ENCODE results near the gene MEGF10.

The MEGF10 gene

DNA sequence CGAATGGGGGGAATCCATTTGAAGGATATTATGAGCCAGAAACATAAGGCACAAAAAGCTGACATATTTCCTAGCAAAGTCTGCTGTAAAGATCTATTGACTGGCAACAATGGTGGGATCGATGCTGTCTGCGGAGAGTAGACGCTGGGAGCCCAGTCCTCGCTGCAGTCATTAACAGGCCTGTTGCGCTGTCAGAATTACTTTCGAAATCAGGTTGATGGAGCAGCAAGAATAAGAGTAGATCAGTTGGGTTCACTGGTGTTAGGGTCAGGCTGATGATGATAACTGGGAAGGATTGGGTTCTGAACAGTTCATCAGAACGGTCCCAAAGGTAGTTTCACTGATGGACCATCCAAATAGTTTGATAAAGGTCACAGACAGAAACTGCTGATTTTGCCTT lies 87.1 kb downstream of the MEGF10 start:
- Histone ChIP-seq H3K9me3 (ENCODE audit: control insufficient read depth in 5 of 5, low read length in 5 of 5) (peaks cover 0 to 3% (median 0%) of the 10 kb centered on the region in 5 donors), H3K36me3 (ENCODE audit: control insufficient read depth in 5 of 5, insufficient read depth in 5 of 5, low read length in 5 of 5) (no peaks in the 10 kb centered on the region), H3K4me3 (ENCODE audit: low read depth in 1 of 5, low read length in 5 of 5) (no peak overlapping the region), H3K27ac (ENCODE audit: low read depth, low read length) (no peak overlapping the region), H3K4me1 (ENCODE audit: control insufficient read depth in 5 of 5, insufficient read depth in 5 of 5, low read length in 5 of 5) (no peaks in the 10 kb centered on the region), H3K9ac (ENCODE audit: low read length in 5 of 5) (no peak overlapping the region), H3K27me3 (ENCODE audit: control insufficient read depth in 5 of 5, insufficient read depth in 4 of 5, low read length in 5 of 5) (no peaks in the 10 kb centered on the region)

DNA sequence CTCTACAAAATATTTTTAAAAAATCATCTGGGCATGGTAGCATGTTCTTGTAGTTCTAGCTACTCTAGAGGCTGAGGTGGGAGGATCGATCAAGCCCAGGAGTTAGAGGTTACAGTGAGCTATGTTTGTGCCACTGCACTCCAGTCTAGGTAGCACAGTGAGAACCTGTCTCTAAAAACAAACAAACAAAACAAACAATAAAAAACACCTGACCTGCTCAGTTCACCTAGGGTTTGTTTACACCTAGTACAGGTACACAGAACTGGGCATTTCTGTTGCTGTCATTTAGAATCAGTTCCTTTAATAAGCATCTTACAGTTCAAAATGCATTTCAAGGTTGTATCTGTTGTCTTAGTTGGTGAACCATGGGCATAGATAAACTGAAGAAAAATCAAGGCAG lies 95.3 kb downstream of the MEGF10 start:
- Histone ChIP-seq H3K9ac (ENCODE audit: low read length in 5 of 5) (no peak overlapping the region), H3K27me3 (ENCODE audit: control insufficient read depth in 5 of 5, insufficient read depth in 4 of 5, low read length in 5 of 5) (no peaks in the 10 kb centered on the region), H3K27ac (ENCODE audit: low read depth, low read length) (no peak overlapping the region), H3K9me3 (ENCODE audit: control insufficient read depth in 5 of 5, low read length in 5 of 5) (no peaks in the 10 kb centered on the region), H3K36me3 (ENCODE audit: control insufficient read depth in 5 of 5, insufficient read depth in 5 of 5, low read length in 5 of 5) (no peaks in the 10 kb centered on the region), H3K4me3 (ENCODE audit: low read depth in 1 of 5, low read length in 5 of 5) (no peak overlapping the region), H3K4me1 (ENCODE audit: control insufficient read depth in 5 of 5, insufficient read depth in 5 of 5, low read length in 5 of 5) (no peaks in the 10 kb centered on the region)

- no peaks in the 10 kb centered on the region for H3K4me1 ChIP-seq (ENCODE audit: control insufficient read depth in 5 of 5, insufficient read depth in 5 of 5, low read length in 5 of 5)
- H3K9ac ChIP-seq (ENCODE audit: low read length in 5 of 5), result no peak overlapping the region
- H3K27me3 ChIP-seq (ENCODE audit: control insufficient read depth in 5 of 5, insufficient read depth in 4 of 5, low read length in 5 of 5), result no peaks in the 10 kb centered on the region
- H3K4me3 ChIP-seq (ENCODE audit: low read depth in 1 of 5, low read length in 5 of 5), result no peak overlapping the region
- no peaks in the 10 kb centered on the region for H3K9me3 ChIP-seq (ENCODE audit: control insufficient read depth in 5 of 5, low read length in 5 of 5)
- no peaks in the 10 kb centered on the region for H3K36me3 ChIP-seq (ENCODE audit: control insufficient read depth in 5 of 5, insufficient read depth in 5 of 5, low read length in 5 of 5)
- H3K27ac ChIP-seq (ENCODE audit: low read depth, low read length), result no peak overlapping the region
Measured at GRCh38 chr5:127386557-127386956, 96.0 kb downstream of the MEGF10 start.

- H3K36me3 ChIP-seq (ENCODE audit: control insufficient read depth in 5 of 5, insufficient read depth in 5 of 5, low read length in 5 of 5), result no peaks in the 10 kb centered on the region
- no peaks in the 10 kb centered on the region for H3K4me1 ChIP-seq (ENCODE audit: control insufficient read depth in 5 of 5, insufficient read depth in 5 of 5, low read length in 5 of 5)
- no peak overlapping the region for H3K4me3 ChIP-seq (ENCODE audit: low read depth in 1 of 5, low read length in 5 of 5)
- no peaks in the 10 kb centered on the region for H3K27me3 ChIP-seq (ENCODE audit: control insufficient read depth in 5 of 5, insufficient read depth in 4 of 5, low read length in 5 of 5)
- H3K9me3 ChIP-seq (ENCODE audit: control insufficient read depth in 5 of 5, low read length in 5 of 5), result no peaks in the 10 kb centered on the region
- H3K9ac ChIP-seq (ENCODE audit: low read length in 5 of 5), result no peak overlapping the region
- H3K27ac ChIP-seq (ENCODE audit: low read depth, low read length), result no peak overlapping the region
Measured at GRCh38 chr5:127389601-127390000, 99.0 kb downstream of the MEGF10 start.

DNA sequence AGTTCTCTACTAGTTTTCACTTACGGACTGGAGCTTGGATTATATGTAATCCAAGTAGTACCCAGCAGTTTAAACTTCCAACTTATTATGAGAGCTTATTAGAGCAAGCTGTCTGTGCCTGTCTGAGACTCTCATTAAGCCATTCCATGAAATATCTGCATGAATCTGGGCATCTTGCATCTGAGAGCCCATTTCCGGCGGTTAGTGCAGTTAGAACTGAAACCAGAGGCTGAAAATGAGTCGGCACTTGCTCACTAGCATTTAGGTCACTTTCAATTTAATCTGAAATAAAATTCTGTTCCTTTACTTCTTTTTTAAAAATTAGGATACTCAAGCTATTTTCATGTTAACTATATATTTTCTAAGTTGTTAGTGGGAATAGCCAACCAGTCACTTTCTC lies 102.2 kb downstream of the MEGF10 start:
- no peak overlapping the region for H3K4me3 ChIP-seq (ENCODE audit: low read depth in 1 of 5, low read length in 5 of 5)

GRCh38 chr5:127396490-127397155 lies 106.0 kb downstream of the MEGF10 start:
- Histone ChIP-seq H3K4me1 (ENCODE audit: control insufficient read depth in 5 of 5, insufficient read depth in 5 of 5, low read length in 5 of 5) (no peaks in the 10 kb centered on the region), H3K4me3 (ENCODE audit: low read depth in 1 of 5, low read length in 5 of 5) (no peak overlapping the region), H3K27ac (ENCODE audit: low read depth, low read length) (no peak overlapping the region)

More for the DNA sequence above, 102.2 kb downstream of the MEGF10 start:
- Histone ChIP-seq H3K9ac (ENCODE audit: low read length in 5 of 5) (no peak overlapping the region), H3K27me3 (ENCODE audit: control insufficient read depth in 5 of 5, insufficient read depth in 4 of 5, low read length in 5 of 5) (no peaks in the 10 kb centered on the region), H3K36me3 (ENCODE audit: control insufficient read depth in 5 of 5, insufficient read depth in 5 of 5, low read length in 5 of 5) (no peaks in the 10 kb centered on the region), H3K27ac (ENCODE audit: low read depth, low read length) (no peak overlapping the region), H3K4me1 (ENCODE audit: control insufficient read depth in 5 of 5, insufficient read depth in 5 of 5, low read length in 5 of 5) (no peaks in the 10 kb centered on the region), H3K9me3 (ENCODE audit: control insufficient read depth in 5 of 5, low read length in 5 of 5) (no peaks in the 10 kb centered on the region)

DNA sequence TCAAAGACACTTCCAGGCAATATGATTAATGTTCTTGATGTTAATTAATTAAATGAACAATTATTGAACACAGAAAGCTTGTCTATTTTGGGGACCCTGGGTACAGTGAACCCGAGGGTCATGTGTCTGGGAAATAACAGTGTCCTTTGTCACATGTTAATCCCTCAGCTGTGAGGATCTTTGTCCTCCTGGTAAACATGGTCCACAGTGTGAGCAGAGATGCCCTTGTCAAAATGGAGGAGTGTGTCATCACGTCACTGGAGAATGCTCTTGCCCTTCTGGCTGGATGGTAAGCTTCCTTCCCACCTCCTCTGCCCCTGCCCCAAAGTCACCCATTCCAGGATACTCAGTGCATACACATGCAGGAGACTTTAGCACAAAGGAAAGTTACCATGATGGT lies 107.9 kb downstream of the MEGF10 start:
- no peak overlapping the region for H3K27ac ChIP-seq (ENCODE audit: low read depth, low read length)

More at GRCh38 chr5:127396490-127397155, 106.0 kb downstream of the MEGF10 start:
- Histone ChIP-seq H3K9me3 (ENCODE audit: control insufficient read depth in 5 of 5, low read length in 5 of 5) (no peaks in the 10 kb centered on the region), H3K9ac (ENCODE audit: low read length in 5 of 5) (no peak overlapping the region), H3K36me3 (ENCODE audit: control insufficient read depth in 5 of 5, insufficient read depth in 5 of 5, low read length in 5 of 5) (no peaks in the 10 kb centered on the region), H3K27me3 (ENCODE audit: control insufficient read depth in 5 of 5, insufficient read depth in 4 of 5, low read length in 5 of 5) (no peaks in the 10 kb centered on the region)

GRCh38 chr5:127399068-127399467 lies 108.5 kb downstream of the MEGF10 start:
- Histone ChIP-seq H3K36me3 (ENCODE audit: control insufficient read depth in 5 of 5, insufficient read depth in 5 of 5, low read length in 5 of 5) (no peaks in the 10 kb centered on the region), H3K27me3 (ENCODE audit: control insufficient read depth in 5 of 5, insufficient read depth in 4 of 5, low read length in 5 of 5) (no peaks in the 10 kb centered on the region), H3K27ac (ENCODE audit: low read depth, low read length) (no peak overlapping the region), H3K4me3 (ENCODE audit: low read depth in 1 of 5, low read length in 5 of 5) (no peak overlapping the region), H3K4me1 (ENCODE audit: control insufficient read depth in 5 of 5, insufficient read depth in 5 of 5, low read length in 5 of 5) (no peaks in the 10 kb centered on the region), H3K9me3 (ENCODE audit: control insufficient read depth in 5 of 5, low read length in 5 of 5) (no peaks in the 10 kb centered on the region), H3K9ac (ENCODE audit: low read length in 5 of 5) (no peak overlapping the region)

More for the DNA sequence above, 107.9 kb downstream of the MEGF10 start:
- no peak overlapping the region for H3K9ac ChIP-seq (ENCODE audit: low read length in 5 of 5)
- no peaks in the 10 kb centered on the region for H3K27me3 ChIP-seq (ENCODE audit: control insufficient read depth in 5 of 5, insufficient read depth in 4 of 5, low read length in 5 of 5)
- no peaks in the 10 kb centered on the region for H3K4me1 ChIP-seq (ENCODE audit: control insufficient read depth in 5 of 5, insufficient read depth in 5 of 5, low read length in 5 of 5)
- H3K36me3 ChIP-seq (ENCODE audit: control insufficient read depth in 5 of 5, insufficient read depth in 5 of 5, low read length in 5 of 5), result no peaks in the 10 kb centered on the region
- H3K4me3 ChIP-seq (ENCODE audit: low read depth in 1 of 5, low read length in 5 of 5), result no peak overlapping the region
- H3K9me3 ChIP-seq (ENCODE audit: control insufficient read depth in 5 of 5, low read length in 5 of 5), result no peaks in the 10 kb centered on the region

DNA sequence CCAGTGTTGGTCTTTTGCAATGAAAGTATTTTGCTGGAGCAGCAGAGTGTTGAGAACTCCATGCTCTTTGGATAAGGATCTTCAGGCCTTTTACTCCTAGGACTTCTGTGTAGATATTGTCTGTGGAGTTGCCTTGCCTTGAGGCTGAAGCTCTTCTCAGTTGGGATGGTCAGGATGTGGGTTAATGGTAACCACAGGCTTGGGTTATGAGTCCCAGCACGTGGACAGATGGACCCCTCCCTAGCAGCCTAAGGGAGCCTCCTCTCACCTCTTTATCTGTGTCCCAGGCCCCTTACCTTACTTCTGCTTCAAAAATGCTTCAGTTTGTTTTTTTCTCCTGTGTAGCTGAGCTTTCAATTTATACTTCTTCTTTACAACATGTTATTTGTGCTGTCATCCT lies 109.9 kb downstream of the MEGF10 start:
- no peaks in the 10 kb centered on the region for H3K4me1 ChIP-seq (ENCODE audit: control insufficient read depth in 5 of 5, insufficient read depth in 5 of 5, low read length in 5 of 5)
- H3K27me3 ChIP-seq (ENCODE audit: control insufficient read depth in 5 of 5, insufficient read depth in 4 of 5, low read length in 5 of 5), result no peaks in the 10 kb centered on the region
- no peaks in the 10 kb centered on the region for H3K9me3 ChIP-seq (ENCODE audit: control insufficient read depth in 5 of 5, low read length in 5 of 5)
- H3K27ac ChIP-seq (ENCODE audit: low read depth, low read length), result no peak overlapping the region
- H3K9ac ChIP-seq (ENCODE audit: low read length in 5 of 5), result no peak overlapping the region
- H3K36me3 ChIP-seq (ENCODE audit: control insufficient read depth in 5 of 5, insufficient read depth in 5 of 5, low read length in 5 of 5), result no peaks in the 10 kb centered on the region
- no peak overlapping the region for H3K4me3 ChIP-seq (ENCODE audit: low read depth in 1 of 5, low read length in 5 of 5)

DNA sequence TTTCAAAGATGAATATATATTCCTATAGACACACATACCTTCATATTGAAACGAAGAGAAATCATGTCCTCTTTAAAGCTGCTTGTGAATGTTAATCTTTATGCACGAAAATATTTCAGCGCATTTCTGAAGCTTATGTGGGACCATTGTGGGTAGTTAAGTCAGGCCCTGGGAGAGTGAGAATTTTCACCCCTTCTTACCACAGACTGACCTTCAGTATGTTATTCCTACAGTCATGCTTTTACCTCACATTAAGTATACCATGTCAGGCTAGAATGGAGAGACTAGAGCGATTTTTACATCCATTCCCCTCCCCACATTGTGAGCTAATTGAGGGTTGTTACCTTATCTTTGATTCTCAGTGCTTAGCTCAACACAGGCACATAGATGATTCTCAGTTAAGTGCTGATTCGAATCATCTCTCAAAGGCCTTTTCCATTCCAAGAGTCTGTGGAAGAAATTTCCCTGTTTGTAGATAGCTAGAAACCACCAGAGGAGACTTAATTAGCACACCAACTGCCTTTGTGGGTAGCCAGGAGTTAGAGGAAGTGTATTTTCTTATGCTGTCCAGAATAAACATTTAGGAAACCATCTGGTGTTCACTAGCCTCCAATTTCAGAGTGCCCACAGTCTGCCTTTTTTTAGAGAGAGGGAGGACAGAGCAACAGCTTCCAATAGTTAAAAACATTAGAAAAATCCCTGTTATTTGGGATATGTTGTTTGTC lies 110.5 kb downstream of the MEGF10 start:
- no peak overlapping the region for H3K9ac ChIP-seq (ENCODE audit: low read length in 5 of 5)
- no peaks in the 10 kb centered on the region for H3K9me3 ChIP-seq (ENCODE audit: control insufficient read depth in 5 of 5, low read length in 5 of 5)
- no peak overlapping the region for H3K27ac ChIP-seq (ENCODE audit: low read depth, low read length)
- H3K4me1 ChIP-seq (ENCODE audit: control insufficient read depth in 5 of 5, insufficient read depth in 5 of 5, low read length in 5 of 5), result no peaks in the 10 kb centered on the region
- no peaks in the 10 kb centered on the region for H3K36me3 ChIP-seq (ENCODE audit: control insufficient read depth in 5 of 5, insufficient read depth in 5 of 5, low read length in 5 of 5)
- no peak overlapping the region for H3K4me3 ChIP-seq (ENCODE audit: low read depth in 1 of 5, low read length in 5 of 5)
- no peaks in the 10 kb centered on the region for H3K27me3 ChIP-seq (ENCODE audit: control insufficient read depth in 5 of 5, insufficient read depth in 4 of 5, low read length in 5 of 5)

Measured in subcutaneous abdominal adipose tissue (tissue), 5 donors.